Mucosa of stomach (tissue), 1 donor: ENCODE data around the gene MBOAT1.

Source experiments
- H3K27me3 ChIP-seq: one replicate; pipeline ENCODE4 v1.7.0; 2013; ENCODE audit warnings: mild to moderate bottlenecking, low read length; ENCODE audit not compliant: control insufficient read depth, insufficient read depth
- H3K36me3 ChIP-seq: one replicate; pipeline ENCODE4 v1.7.0; 2013; ENCODE audit warnings: low read length; ENCODE audit not compliant: control insufficient read depth, insufficient read depth
- H3K4me1 ChIP-seq: one replicate; pipeline ENCODE4 v1.7.0; 2013; ENCODE audit warnings: mild to moderate bottlenecking, low read length; ENCODE audit not compliant: control insufficient read depth, insufficient read depth
- H3K4me3 ChIP-seq: one replicate; pipeline ENCODE4 v1.7.0; 2013; ENCODE audit warnings: low read length
- H3K9ac ChIP-seq: one replicate; pipeline ENCODE4 v1.7.0; 2013; ENCODE audit warnings: mild to moderate bottlenecking, low read length, moderate library complexity
- H3K9me3 ChIP-seq: one replicate; pipeline ENCODE4 v1.7.0; 2013; ENCODE audit warnings: mild to moderate bottlenecking, low read length, moderate library complexity; ENCODE audit not compliant: control insufficient read depth
- donor health status: Pancreatic carcinoma.

Gene MBOAT1

DNA sequence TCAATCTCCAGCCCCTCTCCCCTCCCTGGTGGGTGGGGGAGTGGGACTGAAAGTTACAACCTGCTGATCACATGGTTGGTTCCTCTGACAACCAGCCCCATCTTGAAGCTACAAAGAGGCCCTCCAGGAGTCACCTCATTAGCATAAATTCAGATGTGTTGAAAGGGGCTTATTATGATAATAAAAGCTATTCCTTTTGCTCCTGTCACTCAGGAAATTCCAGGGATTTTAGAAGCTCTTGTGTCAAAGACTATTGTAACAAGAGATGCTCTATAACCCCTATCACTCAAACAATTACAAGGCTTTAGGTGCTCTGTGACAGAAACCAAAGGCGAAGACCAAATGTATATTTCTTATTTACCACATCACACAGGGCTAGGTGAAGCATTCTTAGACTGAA, 30.1 kb upstream of the MBOAT1 start:
- Histone ChIP-seq H3K9ac (no peak overlapping the region), H3K36me3 (no peaks in the 10 kb centered on the region), H3K4me1 (peaks cover 13% of the 10 kb centered on the region), H3K4me3 (no peak overlapping the region), H3K9me3 (no peaks in the 10 kb centered on the region), H3K27me3 (no peaks in the 10 kb centered on the region)

DNA sequence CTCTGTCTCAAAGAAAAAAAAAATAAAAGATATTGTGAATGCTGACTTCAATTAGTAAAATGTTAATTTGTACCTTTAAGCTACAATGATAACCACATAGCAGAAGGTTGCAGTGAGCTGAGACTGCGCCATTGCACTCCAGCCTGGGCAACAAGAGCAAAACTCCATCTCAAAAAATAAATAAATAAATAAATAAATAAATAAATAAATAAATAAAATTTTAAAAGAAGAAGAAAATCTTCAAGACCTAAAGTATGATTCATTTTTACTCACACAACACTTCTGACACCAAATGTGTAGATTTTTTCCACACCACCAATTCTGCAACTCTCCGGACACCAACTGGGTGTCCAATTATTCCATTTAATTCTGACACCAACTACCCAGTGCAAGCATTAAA, 28.8 kb upstream of the MBOAT1 start:
- Histone ChIP-seq H3K27me3 (no peaks in the 10 kb centered on the region), H3K36me3 (no peaks in the 10 kb centered on the region), H3K9me3 (no peaks in the 10 kb centered on the region), H3K9ac (no peak overlapping the region), H3K4me1 (peaks cover 16% of the 10 kb centered on the region), H3K4me3 (no peak overlapping the region)

DNA sequence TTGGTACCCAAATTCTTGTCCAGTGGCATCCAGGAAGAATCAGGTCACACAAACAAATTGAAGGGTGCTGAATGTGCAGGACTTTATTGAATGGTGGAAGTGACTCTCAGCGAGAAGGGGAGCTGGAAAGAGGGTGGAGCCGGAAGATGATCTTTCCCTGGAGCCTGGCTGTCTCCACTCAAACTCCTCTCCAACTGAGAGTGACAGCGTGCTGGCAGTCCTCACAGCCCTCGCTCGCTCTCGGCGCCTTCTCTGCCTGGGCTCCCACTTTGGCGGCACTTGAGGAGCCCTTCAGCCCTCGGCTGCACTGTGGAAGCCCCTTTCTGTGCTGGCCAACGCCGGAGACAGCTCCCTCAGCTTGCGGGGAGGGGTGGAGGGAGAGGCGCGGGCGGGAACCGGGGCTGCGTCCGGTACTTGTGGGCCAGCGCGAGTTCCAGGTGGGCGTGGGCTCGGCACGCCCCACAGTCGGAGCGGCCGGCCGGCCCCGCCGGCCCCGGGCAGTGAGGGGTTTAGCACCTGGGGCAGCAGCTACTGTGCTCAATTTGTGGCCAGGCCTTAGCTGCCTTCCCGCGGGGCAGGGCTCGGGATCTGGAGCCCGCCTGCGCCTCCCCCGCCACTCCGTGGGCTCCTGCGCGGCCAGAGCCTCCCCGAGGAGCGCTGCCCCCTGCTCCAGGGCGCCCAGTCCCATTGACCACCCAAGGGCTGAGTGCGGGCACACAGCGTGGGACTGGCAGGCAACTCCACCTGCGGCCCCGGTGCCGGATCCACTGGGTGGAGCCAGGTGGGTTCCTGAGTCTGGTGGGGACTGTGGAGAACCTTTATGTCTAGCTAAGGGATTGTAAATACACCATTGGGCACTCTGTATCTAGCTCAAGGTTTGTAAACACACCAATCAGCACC, 26.7 kb upstream of the MBOAT1 start:
- H3K4me3 ChIP-seq = no peak overlapping the region
- peaks cover 13% of the 10 kb centered on the region for H3K4me1 ChIP-seq
- no peaks in the 10 kb centered on the region for H3K36me3 ChIP-seq
- H3K27me3 ChIP-seq = no peaks in the 10 kb centered on the region
- no peak overlapping the region for H3K9ac ChIP-seq
- H3K9me3 ChIP-seq = no peaks in the 10 kb centered on the region

DNA sequence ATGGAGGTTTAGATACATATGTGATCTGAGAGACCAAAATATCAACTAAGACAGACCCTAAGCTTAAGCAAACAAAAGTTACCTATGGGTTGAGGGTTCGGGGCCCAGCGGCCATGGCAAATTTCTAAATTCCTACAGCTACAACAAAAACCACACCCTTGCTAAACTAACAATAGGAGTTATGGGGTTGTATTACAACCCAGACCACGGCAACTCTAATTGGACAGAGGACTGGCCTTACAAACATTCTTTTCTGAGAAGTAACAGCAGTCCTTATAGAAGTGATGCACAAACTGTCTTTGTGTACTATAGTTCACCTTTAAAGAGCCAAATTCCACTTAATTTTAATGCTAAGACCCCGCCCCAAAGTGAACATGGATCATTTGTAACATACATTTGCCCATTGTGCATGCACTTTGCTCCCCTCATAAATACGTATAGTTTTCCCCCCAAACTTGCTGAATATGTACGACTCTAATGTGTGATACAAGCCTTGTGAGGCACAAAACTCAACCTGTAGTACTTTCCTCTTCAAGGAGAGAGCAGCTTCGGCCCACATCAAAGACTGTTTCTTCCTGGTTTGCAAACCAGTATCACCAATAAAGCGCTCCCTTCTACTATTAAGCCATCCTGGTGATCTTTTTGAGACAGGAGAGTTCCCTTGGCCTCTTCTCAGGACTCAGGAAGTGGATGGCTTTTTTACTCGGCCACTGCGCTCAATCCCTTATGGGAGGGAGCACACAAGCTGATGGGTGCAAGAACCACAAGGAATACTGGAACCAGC, 25.6 kb upstream of the MBOAT1 start:
- no peak overlapping the region for H3K9ac ChIP-seq
- no peaks in the 10 kb centered on the region for H3K27me3 ChIP-seq
- H3K4me3 ChIP-seq = no peak overlapping the region
- peaks cover 13% of the 10 kb centered on the region for H3K4me1 ChIP-seq
- H3K36me3 ChIP-seq = no peaks in the 10 kb centered on the region
- no peaks in the 10 kb centered on the region for H3K9me3 ChIP-seq

DNA sequence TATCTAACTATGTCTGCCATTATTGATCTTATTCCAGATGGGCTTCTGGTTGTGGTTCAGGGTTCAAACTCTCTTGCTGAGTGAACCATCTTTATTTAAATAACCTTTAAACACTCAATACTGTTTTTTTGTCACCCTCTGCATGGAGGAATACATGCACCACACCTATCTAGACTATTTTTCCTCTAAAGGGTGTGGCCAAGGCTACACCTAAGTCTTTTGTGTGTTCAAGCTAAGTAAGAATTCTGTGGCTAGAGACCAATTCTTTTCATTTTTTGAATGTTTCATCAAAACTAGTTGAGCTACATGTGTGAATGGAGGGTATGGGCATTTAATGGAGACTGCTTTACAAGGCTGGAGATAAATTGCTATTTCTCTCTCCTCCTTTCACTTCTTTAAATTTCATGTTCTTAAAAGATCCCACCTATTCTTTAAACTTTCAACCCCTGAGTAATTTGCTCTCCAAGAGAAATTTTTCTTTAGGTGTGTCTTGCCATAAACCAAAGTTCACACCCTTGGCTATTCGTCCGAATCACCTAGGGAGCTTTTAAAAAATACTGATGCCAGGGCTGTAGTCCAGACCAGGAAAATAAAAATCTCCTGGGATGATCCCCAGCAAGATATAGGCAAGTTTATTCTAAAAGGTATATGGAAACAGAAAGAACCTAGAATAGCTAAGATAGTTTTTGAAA, 24.8 kb upstream of the MBOAT1 start:
- Histone ChIP-seq H3K4me1 (peaks cover 13% of the 10 kb centered on the region), H3K9ac (no peak overlapping the region), H3K36me3 (no peaks in the 10 kb centered on the region), H3K27me3 (no peaks in the 10 kb centered on the region), H3K4me3 (no peak overlapping the region), H3K9me3 (no peaks in the 10 kb centered on the region)

DNA sequence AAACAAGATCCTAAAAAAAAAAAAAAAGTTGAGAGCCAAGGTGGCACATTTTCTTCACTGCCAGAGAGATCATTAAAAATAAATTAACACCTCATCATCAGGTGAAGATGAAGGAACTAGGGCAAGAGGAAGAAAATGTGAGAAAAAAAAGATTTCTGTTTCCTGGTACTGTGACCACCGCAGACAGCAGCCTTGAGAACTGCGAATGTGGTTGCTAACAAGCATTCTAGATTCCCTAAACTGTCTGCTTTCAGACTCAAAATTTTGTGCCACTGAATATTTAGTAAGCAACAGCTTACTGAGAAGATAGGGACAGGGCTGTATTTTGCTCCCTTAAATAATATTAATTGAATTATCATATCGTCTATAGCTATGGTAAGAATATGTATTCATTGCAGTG, 24.1 kb upstream of the MBOAT1 start:
- Histone ChIP-seq H3K4me3 (no peak overlapping the region), H3K9ac (no peak overlapping the region), H3K36me3 (no peaks in the 10 kb centered on the region), H3K4me1 (peaks cover 13% of the 10 kb centered on the region), H3K9me3 (no peaks in the 10 kb centered on the region), H3K27me3 (no peaks in the 10 kb centered on the region)

DNA sequence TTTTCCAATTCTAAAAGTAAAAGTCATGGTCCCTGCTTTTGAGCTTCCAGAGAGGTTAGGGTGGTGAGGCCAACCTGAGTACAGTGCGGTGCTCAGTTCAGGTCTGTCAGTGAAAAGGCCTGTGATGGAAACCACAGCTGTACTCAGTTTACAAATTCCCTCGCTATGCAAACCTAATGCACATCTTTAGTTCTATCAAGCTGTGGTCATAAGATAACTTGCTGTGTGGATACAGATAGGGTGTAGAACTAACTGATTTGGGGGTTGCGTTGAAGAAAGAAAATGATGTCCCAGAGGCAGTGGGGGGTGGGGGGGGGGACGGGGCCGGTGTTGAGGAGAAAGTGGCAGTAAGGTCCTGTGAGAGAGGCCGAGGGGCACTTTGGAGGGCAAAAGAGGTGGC, 22.8 kb upstream of the MBOAT1 start:
- Histone ChIP-seq H3K4me3 (no peak overlapping the region), H3K9me3 (no peaks in the 10 kb centered on the region), H3K4me1 (peaks cover 13% of the 10 kb centered on the region), H3K36me3 (no peaks in the 10 kb centered on the region), H3K27me3 (no peaks in the 10 kb centered on the region), H3K9ac (no peak overlapping the region)

DNA sequence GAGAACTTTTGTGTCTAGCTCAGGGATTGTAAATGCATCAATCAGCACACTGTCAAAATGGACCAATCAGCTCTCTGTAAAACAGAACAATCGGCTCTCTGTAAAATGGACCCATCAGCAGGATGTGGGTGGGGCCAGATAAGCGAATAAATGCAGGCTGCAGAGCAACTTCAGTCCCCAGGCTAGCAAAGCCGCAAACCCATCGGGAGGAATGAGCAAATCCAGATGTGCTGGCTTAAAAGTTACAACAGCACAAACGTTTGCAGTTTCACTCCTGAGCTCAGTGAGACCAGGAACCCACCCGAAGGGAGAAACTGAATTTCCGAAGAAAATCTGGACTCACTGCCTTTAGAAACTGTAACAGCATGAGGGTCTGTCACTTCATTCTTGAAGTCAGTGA, 21.9 kb upstream of the MBOAT1 start:
- Histone ChIP-seq H3K4me1 (peaks cover 13% of the 10 kb centered on the region), H3K9me3 (no peaks in the 10 kb centered on the region), H3K36me3 (no peaks in the 10 kb centered on the region), H3K9ac (no peak overlapping the region), H3K27me3 (no peaks in the 10 kb centered on the region), H3K4me3 (no peak overlapping the region)

DNA sequence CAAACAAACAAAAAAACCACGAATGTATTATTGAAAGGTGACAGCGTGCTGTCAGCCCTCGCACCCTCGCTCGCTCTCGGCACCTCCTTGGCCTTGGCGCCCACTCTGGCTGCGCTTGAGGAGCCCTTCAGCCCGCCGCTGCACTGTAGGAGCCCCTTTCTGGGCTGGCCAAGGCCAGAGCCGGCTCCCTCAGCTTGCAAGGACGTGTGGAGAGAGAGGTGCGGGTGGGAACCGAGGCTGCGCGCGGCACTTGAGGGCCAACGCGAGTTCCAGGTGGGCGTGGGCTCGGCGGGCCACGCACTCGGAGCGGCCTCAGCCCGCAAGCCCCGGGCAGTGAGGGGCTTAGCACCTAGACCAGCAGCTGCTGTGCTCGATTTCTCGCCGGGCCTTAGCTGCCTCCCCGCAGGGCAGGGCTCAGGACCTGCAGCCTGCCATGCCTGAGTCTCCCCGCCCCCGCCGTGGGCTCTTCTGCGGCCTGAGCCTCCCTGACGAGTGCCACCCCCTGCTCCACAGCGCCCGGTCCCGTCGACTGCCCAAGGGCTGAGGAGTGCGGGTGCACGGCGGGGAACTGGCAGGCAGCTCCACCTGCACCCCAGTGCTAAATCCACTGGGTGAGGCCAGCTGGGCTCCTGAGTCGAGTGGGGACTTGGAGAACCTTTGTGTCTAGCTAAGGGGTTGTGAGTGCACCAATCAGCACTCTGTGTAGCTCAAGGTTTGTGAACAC, 20.9 kb upstream of the MBOAT1 start:
- Histone ChIP-seq H3K36me3 (no peaks in the 10 kb centered on the region), H3K9ac (no peak overlapping the region), H3K4me3 (no peak overlapping the region), H3K9me3 (no peaks in the 10 kb centered on the region), H3K27me3 (no peaks in the 10 kb centered on the region), H3K4me1 (peaks cover 13% of the 10 kb centered on the region)

DNA sequence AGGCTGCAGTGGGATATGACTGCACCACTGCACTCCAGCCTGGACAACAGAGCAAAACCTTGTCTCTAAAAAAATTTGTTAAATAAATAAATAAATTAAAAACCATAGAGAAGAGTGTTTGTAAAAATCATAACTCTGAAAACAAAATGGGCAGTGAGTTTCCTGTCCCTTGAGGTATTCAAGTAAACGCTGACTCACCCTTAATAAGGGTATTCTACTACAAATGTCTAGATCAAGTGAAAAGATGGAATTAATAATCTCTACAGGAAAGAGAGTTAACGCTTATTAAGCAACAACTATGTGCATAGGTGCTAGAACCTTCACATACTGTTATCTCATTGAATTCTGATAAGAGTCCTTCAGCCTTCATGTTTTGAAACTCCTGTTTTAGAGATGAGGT, 19.9 kb upstream of the MBOAT1 start:
- Histone ChIP-seq H3K36me3 (no peaks in the 10 kb centered on the region), H3K9ac (no peak overlapping the region), H3K4me3 (no peak overlapping the region), H3K9me3 (no peaks in the 10 kb centered on the region), H3K4me1 (peaks cover 7% of the 10 kb centered on the region), H3K27me3 (no peaks in the 10 kb centered on the region)

DNA sequence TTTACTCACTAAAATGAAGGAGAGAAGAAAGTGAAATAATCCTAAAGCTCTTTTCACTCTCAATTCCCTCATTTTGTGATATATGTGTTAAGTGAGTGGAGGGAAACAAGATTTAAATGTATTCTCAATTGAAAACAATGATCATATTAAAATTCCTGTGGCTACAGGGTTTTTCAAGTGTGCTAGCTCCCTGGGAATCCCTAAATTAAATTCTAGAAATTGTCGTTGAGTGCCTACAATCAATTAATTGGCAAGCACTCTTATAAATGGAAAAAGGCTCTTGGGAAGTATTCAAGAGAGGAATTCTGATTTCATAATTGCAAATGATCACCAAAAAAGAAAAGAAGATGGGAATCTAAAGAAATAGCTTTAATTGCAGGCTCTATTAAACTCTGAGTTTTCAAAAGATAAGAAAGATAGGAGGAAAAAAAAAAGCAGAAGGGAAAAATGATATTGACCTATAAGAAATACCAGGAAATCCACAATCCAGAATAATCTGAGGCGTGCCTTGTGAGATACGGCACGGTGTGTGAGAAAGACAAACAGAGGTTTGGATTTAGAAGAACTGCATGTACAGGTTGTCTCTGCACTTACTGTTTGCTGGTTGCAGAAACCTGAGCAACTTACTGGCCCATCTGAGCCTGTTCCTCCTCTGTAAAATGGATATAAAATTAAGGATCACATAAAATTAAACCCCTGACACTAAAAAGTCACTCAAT, 18.3 kb upstream of the MBOAT1 start:
- no peak overlapping the region for H3K9ac ChIP-seq

More for the DNA sequence above, 18.3 kb upstream of the MBOAT1 start:
- H3K36me3 ChIP-seq = no peaks in the 10 kb centered on the region
- H3K9me3 ChIP-seq = no peaks in the 10 kb centered on the region
- H3K4me1 ChIP-seq = no peaks in the 10 kb centered on the region
- no peaks in the 10 kb centered on the region for H3K27me3 ChIP-seq
- no peak overlapping the region for H3K4me3 ChIP-seq
